ENCODE measurements around the gene UBR4.
"Not testable (repeated sequence)": the region's sequence is repeated elsewhere in the genome, so short reads cannot be mapped to it uniquely, and the experiment has no call there.

The UBR4 gene

DNA sequence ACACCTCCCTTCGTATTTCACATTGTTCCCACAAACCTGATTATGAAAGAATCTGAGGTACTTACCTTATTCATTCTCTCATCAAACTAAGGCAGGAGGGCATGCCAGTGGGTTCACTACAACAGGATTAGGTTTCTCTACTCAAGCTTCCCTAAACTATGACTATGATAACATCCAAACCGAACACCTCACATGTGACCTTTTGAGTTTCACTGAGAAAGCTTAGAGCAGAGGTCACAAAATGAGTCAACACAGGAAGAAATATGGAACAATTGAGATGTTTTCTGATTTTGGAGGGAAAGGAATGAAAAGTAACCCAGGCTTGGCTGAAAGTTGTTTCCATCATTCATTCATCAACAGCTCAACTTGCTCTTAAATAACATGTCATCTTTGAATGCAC, 24.1 kb downstream of the UBR4 start:
- DNase-seq: no peak

GRCh38 chr1:19182223-19182622, 27.8 kb downstream of the UBR4 start:
- no peak for DNase-seq

- DNase-seq: not testable (repeated sequence)
Measured at GRCh38 chr1:19180265-19180657, 29.8 kb downstream of the UBR4 start.

DNA sequence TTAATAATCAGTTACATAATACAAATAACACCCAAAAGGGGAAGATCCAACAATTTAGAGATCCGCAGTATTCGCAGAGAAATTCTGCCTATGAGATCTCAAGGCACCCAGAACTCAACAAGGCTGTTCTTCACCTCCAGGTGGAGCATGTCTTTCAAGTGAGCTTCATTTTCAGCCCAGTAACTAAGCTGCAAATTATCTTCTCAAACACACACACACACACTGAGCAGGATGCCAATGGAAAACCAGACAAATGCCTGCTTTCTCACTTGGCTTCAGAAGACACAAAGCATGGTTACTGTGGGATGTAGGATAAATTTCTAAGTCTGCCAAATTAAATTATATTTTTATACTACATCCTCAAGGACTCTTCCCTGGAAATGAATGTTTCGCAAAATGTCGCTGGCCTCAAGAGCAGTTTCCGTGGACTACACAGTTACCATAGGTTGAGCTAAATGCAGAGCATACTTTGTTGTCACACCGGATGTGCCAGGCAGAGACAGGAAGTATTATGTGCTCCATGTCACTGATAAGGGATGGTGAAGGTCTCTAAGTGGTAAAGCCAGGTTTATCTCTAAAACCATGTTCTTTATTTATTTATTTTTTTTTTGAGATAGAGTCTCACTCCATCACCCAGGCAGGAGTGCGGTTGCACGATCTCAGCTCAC, 30.3 kb downstream of the UBR4 start:
- no peak for DNase-seq

- no peak for DNase-seq
Measured at GRCh38 chr1:19178734-19179398, 31.2 kb downstream of the UBR4 start.

- DNase-seq: no peak
Measured at GRCh38 chr1:19177811-19178210, 32.3 kb downstream of the UBR4 start.

DNA sequence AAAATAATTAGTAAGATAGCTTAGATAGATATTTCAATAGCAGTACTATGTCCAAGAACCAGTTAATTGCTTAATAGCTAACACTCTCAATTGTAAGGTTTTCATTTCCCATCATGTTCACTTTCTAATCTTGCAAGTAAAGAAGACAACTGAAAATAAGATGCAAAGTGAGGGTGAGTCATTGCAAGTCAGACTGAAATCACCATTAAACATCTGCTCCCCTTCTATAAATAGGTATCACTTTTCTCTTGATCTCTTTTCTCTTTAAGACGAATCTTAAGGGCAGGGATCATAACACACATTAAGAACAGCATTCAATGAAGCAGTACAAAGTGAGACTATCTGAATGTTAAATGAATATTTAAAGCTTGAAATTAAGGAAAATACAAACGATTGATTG, 40.4 kb downstream of the UBR4 start:
- no peak for DNase-seq

DNA sequence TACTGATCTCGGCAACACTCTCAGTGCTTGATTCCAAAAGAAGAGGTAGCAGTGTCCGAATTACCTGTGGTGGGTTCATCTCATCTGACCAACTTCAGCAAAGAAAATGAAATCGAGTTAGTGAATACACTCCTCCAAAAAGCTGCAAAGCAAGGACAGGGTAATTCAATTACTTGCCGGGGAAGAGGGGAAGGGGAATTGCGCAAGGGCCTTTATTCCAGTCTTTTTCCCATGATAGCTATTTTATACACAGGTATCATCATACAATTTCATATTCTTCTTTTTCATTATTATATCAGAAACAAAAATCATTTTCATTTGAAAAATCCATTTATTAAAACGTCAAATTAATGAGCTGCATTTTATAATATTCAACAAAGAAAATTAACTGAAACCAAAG, 42.9 kb downstream of the UBR4 start:
- DNase-seq: no peak

DNA sequence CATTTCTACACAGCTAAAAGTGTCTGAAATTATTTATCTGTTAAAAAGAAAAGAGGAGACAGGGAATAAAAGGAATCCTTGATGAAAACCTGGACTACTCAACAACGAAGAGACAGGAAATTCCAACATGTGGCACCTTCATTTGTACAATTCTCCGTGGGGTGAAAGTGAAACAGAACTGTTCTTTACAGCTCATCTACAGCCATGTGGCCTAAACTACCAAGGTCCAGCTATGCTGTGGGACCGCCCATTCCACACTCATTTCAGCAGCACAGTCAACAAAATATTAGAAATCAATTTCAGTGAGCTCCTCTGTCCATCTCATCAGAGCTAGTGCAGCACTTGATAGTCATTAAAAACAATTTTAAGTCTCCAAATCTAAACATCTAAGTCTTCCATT, 44.0 kb downstream of the UBR4 start:
- no peak for DNase-seq

- no peak for DNase-seq
Measured at GRCh38 chr1:19165501-19165900, 44.6 kb downstream of the UBR4 start.

- DNase-seq: no peak
Measured at GRCh38 chr1:19164274-19165015, 45.6 kb downstream of the UBR4 start.

DNA sequence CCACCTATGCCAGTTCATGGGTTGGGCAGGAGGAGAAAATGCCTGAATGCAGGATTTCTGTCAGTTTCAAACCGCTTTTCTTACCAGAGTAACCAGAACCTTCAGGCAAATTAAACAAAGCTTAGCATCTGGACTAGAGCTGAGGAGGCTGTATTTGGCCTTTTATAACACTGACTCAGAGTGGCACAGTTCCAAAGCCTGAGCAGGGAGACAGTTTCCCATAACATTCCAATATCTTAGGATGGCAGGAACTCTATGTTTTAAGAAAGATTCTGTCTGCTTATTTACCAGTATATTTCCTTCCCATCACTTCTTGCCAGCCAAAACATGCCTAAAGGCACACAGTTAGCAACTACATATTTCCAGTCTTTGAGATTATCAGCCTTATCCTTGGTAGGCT, 46.8 kb downstream of the UBR4 start:
- no peak for DNase-seq

DNA sequence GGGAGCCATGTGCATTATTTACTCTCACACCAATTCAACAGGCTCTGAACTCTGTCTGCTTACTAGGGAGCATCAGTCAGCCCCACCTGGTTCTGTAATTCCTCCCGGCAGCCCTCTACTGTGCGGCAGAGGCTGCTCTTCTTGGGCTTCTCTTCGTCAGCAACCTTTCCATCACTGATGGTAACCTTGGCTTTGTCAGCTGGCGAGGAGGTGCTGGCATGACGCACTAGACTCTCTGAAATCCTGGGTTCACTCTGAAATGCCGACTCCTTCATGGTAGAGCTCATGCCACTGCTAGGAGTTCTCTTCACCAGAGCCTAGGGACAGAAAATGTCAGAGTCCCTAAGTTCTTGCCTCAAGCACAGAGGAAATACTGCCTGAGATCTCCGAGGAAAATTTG, 49.2 kb downstream of the UBR4 start:
- no peak for DNase-seq

GRCh38 chr1:19157653-19158052, 52.4 kb downstream of the UBR4 start:
- no peak for DNase-seq

GRCh38 chr1:19156676-19157075, 53.4 kb downstream of the UBR4 start:
- DNase-seq: no peak

- no peak for DNase-seq
Measured at GRCh38 chr1:19154876-19155275, 55.2 kb downstream of the UBR4 start.

DNA sequence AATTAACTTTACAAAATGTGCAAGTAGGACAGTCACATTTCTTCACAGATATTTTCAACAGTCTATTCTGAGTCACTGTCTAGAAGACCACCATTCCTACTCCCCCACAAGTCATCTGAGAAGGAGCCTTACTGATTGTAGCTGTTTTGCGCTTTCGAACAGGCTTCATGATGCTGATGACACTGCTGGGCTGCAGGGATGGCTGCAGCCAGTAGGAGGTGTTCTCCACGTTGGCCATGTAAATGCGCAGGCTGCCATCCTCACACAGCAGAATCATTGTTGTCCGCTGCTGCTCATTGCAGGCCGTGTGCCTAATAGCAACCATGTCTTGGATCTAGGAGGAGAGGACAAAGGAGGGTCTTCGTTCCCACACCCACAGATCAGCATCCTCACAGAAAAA, 56.9 kb downstream of the UBR4 start:
- DNase-seq: no peak

- DNase-seq: no peak
Measured at GRCh38 chr1:19151537-19151936, 58.5 kb downstream of the UBR4 start.

GRCh38 chr1:19149736-19150135, 60.3 kb downstream of the UBR4 start:
- no peak for DNase-seq

GRCh38 chr1:19140465-19140864, 69.6 kb downstream of the UBR4 start:
- DNase-seq: no peak

DNA sequence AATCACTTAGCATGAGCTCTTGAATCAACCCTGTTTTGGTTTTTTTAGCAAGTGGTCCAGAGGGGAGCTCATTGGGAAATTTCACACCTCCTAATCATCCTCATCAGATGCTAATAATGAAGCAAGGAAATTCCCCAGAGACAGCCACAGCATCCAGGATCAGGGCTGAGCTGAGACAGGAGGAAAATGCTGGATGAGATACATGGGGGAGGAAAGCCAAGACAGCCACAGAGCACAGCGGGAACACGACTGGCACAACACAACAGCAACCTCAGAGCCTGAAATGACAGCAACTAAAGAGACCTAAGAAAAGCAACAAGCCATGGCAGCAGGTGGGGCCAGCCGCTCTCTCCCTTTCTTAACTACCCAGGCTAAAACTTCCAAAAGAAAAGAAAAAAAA, 70.4 kb downstream of the UBR4 start:
- no peak for DNase-seq

DNA sequence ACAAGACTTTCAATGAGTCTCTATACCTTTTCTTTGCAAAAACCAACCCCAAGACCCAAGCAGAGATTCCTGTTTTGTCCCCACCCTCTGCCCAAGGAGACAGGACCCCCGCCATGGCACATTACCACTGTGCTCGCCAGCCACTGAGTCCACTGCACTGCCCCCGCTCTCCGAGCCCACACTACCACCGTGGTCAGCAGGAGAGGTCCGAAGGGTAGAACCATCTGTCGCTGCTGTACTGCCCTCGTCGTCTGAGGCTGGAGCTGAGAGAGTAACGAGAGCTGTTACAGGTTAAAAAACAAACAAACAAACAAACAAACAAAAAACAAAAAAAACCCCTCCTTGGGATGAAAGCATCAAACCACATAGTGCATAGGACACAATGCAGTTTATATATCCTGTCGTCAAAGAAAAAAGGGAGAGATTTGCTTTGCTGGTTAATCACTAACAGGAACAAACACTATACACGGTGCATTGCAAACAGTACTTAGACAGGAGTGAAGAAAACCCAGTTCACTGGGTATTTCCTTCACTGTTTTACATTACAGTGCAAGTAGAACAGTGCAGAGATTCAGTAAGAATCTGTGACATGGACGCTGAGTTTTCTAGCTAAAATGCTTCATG, 71.0 kb downstream of the UBR4 start:
- DNase-seq: no peak

GRCh38 chr1:19138331-19138730, 71.7 kb downstream of the UBR4 start:
- DNase-seq: no peak

- no peak for DNase-seq
Measured at GRCh38 chr1:19137158-19137557, 72.9 kb downstream of the UBR4 start.
